ENCODE measurements around the gene GXYLT2. TPM values are rescaled to one million over a fixed set of nuclear protein-coding genes. Genes with fewer than 3 reads are reported as not detected.

Gene GXYLT2
- total and polyA plus RNA-seq, 5 experiments from 2014 or later = not detected

GRCh38 chr3:73018298-73018697 is 130.5 kb downstream of the GXYLT2 start:
- no peaks in the 10 kb centered on the region for H3K9me3 Mint-ChIP-seq
- peaks cover 0 to 36% (median 8%) of the 10 kb centered on the region in 3 donors for H3K36me3 Mint-ChIP-seq
- ATAC-seq (no peak), DNase-seq (no peak)
- no peaks in the 10 kb centered on the region for H3K27me3 Mint-ChIP-seq
- POLR2A ChIA-PET = no interaction called here
- peak overlapping the region in 6 of 10 donors; percentile 4 to 37 (median 27) for H3K4me3 Mint-ChIP-seq
- peaks cover 25 to 73% (median 61%) of the 10 kb centered on the region in 4 donors for H3K4me1 Mint-ChIP-seq
- peak overlapping the region in 2 of 10 donors; percentile 12 to 57 for H3K27ac Mint-ChIP-seq

- Mint-ChIP-seq H3K36me3 (peaks cover 0 to 36% (median 8%) of the 10 kb centered on the region in 3 donors), H3K27me3 (no peaks in the 10 kb centered on the region), H3K27ac (peak overlapping the region in 2 of 10 donors; percentile 12 to 45), H3K9me3 (no peaks in the 10 kb centered on the region), H3K4me1 (peaks cover 25 to 71% (median 61%) of the 10 kb centered on the region in 4 donors), H3K4me3 (peak overlapping the region in 3 of 10 donors; percentile 21 to 36 (median 25))
- no peak for DNase-seq
- ATAC-seq = no peak
- POLR2A ChIA-PET = no interaction called here
Observed at GRCh38 chr3:73018790-73019441, 131.1 kb downstream of the GXYLT2 start.

- no peaks in the 10 kb centered on the region for H3K9me3 Mint-ChIP-seq
- H3K27me3 Mint-ChIP-seq = no peaks in the 10 kb centered on the region
- peaks cover 30 to 77% (median 70%) of the 10 kb centered on the region in 4 donors for H3K4me1 Mint-ChIP-seq
- DNase-seq = no peak
- ATAC-seq = no peak
- H3K4me3 Mint-ChIP-seq = peak overlapping the region in 3 of 10 donors; percentile 6 to 30 (median 26)
- peaks cover 0 to 19% (median 0%) of the 10 kb centered on the region in 3 donors for H3K36me3 Mint-ChIP-seq
- POLR2A ChIA-PET = interaction anchor here (0.6 to 0.7 kb wide), 2 partner anchors 27 to 482 kb away, joined by 3 to 4 read pairs; no protein-coding TSS in a partner anchor
- H3K27ac Mint-ChIP-seq = peak overlapping the region in 2 of 10 donors; percentile 9 to 57
Observed at GRCh38 chr3:73021301-73021835, 133.5 kb downstream of the GXYLT2 start.

- no peaks in the 10 kb centered on the region for H3K9me3 Mint-ChIP-seq
- POLR2A ChIA-PET = interaction anchor here (0.5 kb wide), 1 partner anchor 31 kb away, joined by 3 read pairs; no protein-coding TSS in a partner anchor
- H3K4me1 Mint-ChIP-seq = peaks cover 27 to 87% (median 73%) of the 10 kb centered on the region in 4 donors
- no peak for DNase-seq
- H3K36me3 Mint-ChIP-seq = peaks cover 0 to 13% (median 4%) of the 10 kb centered on the region in 3 donors
- H3K27me3 Mint-ChIP-seq = no peaks in the 10 kb centered on the region
- peak overlapping the region in 4 of 10 donors; percentile 4 to 47 (median 10) for H3K4me3 Mint-ChIP-seq
- no peak overlapping the region for H3K27ac Mint-ChIP-seq
- ATAC-seq = no peak
Observed at GRCh38 chr3:73024836-73025235, 137.0 kb downstream of the GXYLT2 start.

- Mint-ChIP-seq H3K4me3 (no peak overlapping the region), H3K9me3 (no peaks in the 10 kb centered on the region), H3K27ac (peak overlapping the region in 2 of 10 donors; percentile 8 to 56), H3K27me3 (no peaks in the 10 kb centered on the region), H3K36me3 (peaks cover 0 to 18% (median 11%) of the 10 kb centered on the region in 3 donors), H3K4me1 (peaks cover 34 to 90% (median 77%) of the 10 kb centered on the region in 4 donors)
- ATAC-seq (no peak), DNase-seq (no peak)
- POLR2A ChIA-PET = no interaction called here
Observed at GRCh38 chr3:73026111-73026759, 138.4 kb downstream of the GXYLT2 start.

Other genes starting within 250 kb of the GXYLT2 start
- gene SHQ1, start 39.6 kb upstream of the GXYLT2 start, total RNA-seq = 10 to 100 TPM; 23.4 to 26.4 TPM
- 10 to 100 TPM; 14.8 to 22.7 (median 16.5) TPM for gene SHQ1, start 39.6 kb upstream of the GXYLT2 start, polyA plus RNA-seq
- gene PPP4R2, start 108.8 kb downstream of the GXYLT2 start, total RNA-seq = 10 to 100 TPM; 59.3 to 65.1 TPM
- gene PPP4R2, start 108.8 kb downstream of the GXYLT2 start, polyA plus RNA-seq = 10 to 100 TPM; 28.3 to 46.1 (median 45.0) TPM
- gene EBLN2, start 173.6 kb downstream of the GXYLT2 start, total RNA-seq = 1 to 10 TPM; 8.7 to 8.9 TPM
- under 1 TPM; 0.21 to 0.60 (median 0.48) TPM for gene EBLN2, start 173.6 kb downstream of the GXYLT2 start, polyA plus RNA-seq

Measured in naive thymus-derived CD8-positive, alpha-beta T cell (primary cell).